HG03565 (cell line): Measurements from ENCODE around the gene SIX3.

ENCODE experiments used
- ATAC-seq: cut with Tn5 transposase; IDR thresholded peaks from one replicate; pipeline ENCODE4 v1.9.1; 2021; ENCODE audit warnings: mild to moderate bottlenecking, moderate library complexity; ENCODE audit not compliant: unreplicated experiment

The SIX3 gene

DNA sequence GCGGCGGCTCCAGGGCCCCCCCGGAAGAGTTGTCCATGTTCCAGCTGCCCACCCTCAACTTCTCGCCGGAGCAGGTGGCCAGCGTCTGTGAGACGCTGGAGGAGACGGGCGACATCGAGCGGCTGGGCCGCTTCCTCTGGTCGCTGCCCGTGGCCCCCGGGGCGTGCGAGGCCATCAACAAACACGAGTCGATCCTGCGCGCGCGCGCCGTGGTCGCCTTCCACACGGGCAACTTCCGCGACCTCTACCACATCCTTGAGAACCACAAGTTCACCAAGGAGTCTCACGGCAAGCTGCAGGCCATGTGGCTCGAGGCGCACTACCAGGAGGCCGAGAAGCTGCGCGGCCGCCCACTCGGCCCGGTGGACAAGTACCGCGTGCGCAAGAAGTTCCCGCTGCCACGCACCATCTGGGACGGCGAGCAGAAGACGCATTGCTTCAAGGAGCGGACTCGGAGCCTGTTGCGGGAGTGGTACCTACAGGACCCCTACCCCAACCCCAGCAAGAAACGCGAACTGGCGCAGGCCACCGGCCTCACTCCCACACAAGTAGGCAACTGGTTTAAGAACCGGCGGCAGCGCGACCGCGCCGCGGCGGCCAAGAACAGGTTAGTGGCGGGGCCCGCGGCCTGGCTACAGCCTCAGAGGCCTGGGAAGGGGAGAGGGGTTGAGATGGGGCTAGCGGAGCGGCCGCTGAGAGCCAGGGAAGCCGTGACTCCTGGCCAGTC, 965 bp downstream of the SIX3 start:
- no peak for ATAC-seq

DNA sequence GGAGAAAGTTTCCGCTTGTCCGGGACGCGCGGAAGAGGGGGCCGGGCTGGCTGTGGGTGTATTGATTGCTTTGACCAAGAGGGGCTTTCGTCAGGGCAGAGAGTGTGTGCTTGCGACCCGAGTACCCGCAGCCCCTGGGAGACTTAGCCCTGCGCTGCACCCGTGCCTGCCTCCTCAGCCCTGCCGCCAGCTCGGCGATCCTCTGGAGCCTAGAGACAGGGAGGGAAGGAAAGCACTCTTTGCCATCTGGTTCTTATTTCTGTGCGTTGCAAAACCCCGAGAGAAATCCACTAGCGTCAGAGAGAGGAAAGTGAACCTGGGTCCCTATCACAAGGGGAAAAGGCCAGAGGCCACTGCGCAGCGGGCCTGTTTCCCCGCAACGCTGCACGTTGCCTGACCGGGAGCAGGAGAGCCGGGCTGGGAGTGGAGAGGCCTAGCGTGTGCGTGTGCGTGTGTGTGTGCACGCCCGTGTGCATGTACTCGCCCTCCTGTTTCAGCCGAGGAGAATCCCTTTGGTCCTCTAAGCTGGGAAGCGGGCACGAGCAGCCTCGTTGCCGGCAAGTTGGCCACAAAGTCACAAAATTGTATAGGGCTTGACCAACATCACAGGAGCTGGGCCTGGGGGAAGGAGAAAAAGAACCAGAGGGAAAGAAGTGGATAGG, 1.7 kb downstream of the SIX3 start:
- no peak for ATAC-seq

DNA sequence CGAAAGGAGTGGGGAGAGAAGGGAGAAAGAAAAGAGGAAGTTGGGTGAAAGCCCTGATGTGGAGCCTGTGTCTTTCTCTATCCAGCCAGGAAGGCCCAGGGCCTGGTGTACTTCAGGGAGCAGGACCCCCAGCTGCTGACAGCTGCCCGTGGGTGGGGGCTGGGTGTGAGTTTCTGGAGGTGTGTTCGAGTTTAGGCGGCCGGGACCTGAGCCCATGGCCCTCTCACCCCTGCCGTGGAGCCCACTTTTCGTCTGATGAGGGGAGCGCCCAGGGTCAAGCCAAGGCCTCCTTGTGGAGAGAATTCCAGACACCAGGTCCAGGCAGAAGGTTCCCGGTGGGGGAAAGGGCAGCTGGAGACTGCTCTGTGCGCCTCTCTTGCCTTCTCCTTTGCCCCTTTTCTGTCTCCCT, 2.2 kb downstream of the SIX3 start:
- no peak for ATAC-seq

DNA sequence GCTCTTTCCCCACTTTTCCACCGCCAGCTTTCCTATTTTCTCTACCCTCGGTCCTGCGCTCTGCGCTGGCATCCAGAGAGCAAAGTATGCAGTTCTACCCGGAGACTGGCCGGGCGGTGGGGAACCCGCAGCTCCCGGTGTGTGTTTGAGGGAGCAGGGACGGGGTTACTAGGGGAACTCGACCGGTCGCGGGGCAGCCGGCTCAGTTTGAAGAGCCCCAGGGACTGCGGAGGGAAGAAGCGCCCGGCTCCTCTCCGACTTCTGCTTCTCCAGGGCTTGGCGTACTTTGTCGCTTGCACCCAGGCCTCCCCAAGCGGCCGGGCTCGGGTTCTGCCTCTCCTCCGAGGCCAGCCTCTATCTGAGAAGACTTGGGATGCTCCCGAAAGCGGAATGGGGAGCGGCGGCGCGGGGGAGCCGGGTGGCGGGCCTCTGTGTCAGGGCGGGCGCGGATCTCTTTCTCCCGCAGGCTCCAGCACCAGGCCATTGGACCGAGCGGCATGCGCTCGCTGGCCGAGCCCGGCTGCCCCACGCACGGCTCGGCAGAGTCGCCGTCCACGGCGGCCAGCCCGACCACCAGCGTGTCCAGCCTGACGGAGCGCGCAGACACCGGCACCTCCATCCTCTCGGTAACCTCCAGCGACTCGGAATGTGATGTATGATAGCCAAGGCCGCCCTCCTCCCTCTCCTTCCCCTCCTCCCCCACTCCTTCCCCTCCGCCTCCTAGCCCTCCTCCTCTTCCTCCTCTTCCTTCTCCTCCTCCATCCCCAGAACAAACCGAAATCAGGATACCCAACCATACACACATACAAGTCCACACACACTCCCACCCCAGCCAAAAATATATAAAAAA, 2.8 kb downstream of the SIX3 start:
- ATAC-seq: no peak

DNA sequence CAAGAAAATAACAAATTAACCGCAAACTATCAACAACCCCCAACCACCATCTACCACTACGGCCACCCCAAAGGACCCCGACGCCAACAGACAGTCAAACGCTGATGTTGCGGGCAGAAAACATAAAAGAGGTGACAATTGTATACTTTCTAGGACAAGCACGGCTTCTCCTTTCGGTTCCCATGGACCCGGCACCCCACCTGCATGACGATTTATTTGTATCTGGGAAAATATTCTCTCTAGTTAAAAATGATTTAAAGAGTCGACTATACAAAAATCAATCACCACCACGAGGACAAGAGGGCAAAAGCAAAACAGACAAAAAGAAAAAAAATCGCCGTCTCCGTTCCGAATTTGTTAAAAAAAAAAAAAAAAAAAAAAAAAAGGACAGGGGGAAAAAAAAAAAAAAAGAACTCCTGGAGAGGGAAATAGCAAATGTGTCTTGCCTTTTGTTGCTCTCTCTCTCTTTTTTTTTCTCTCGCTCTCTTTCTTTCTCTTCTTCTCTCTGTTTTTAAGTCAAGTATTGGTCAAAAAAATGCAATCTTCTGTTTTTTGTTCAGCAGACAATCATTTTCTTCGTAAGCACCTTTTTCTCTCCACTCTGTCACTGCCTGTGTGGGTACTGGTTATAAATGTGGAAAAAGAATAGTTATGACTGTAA, 3.6 kb downstream of the SIX3 start:
- no peak for ATAC-seq

DNA sequence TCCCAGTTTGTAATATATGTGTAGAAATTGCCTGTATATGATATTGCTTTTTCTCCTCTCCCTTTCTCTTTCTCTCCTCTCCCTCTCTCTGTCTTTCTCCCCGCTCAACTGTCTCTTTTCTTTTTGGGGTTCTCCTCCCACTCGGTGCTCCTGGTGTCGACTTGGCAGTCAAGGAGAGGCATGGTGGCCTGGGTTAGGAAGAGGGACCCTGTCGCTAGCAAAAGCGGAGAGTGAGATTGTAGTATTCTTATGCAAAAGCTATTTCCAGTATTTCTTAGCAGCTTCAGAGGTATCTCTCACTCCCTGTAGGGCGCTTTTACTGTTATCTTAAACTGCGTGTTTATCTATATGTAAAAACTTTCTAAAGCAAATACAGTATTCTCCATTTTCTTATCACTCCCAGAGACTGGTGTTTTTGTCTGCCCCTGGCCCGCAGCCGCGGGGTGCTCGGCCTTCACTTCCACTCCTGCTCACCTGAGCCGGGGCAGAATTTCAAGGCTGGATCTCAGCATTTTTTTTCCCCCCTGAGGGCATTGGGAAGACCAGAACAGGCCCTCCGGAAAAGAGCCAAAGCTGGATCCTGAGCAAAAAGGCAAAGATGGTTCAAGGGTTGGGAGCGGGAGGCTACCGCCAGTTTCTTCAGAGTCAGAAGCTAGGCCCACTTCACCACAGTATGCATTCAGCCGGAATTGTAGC, 4.3 kb downstream of the SIX3 start:
- no peak for ATAC-seq

DNA sequence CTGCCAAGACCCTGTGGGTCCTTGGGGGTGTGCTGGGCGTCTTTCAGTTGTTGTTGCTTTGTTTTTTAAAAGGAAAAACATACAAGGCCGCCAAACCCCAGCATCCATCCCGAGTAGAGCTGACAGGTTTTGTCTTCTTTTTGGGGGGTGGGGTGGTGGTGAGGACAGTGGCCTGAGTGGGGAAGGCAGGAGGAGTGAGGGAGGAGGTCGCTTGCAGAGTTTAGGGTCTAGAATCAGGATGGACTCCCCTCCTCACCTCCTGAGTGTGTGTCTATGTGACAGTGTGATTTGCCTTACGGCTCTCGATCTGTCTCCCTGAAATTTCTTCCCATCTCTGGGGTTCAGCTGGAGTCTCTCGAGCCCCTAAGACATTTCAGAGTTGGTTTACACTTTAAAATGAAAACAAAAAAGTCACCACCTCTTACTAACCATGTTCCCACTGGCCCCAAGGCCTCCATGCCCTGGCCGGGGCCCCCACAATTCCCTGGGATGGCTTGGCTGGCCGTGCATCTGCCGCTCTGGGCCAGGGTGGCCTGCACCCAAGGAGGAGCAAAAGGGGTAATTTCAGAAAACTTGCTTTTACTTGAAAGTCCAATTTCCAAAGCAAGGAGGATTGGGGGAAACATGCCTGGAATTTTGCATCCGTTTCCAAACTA, 5.0 kb downstream of the SIX3 start:
- ATAC-seq: no peak

DNA sequence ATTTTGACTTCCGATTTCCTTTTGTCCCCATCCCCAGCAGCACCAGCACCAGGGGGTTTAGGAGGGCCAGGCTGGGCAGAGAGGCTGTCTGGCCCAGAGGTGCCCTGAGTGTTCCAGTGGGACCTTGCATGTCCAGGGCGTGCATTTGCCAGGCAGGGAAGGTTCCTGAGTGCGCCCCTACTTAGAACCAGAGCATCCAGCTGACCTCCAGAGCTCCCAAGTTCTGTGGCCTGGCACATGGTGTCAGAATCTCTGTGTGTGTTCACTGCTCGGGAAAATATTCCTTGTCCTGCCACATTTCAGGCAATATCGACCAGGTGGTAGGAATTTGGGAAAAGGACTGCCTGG, 5.5 kb downstream of the SIX3 start:
- no peak for ATAC-seq

DNA sequence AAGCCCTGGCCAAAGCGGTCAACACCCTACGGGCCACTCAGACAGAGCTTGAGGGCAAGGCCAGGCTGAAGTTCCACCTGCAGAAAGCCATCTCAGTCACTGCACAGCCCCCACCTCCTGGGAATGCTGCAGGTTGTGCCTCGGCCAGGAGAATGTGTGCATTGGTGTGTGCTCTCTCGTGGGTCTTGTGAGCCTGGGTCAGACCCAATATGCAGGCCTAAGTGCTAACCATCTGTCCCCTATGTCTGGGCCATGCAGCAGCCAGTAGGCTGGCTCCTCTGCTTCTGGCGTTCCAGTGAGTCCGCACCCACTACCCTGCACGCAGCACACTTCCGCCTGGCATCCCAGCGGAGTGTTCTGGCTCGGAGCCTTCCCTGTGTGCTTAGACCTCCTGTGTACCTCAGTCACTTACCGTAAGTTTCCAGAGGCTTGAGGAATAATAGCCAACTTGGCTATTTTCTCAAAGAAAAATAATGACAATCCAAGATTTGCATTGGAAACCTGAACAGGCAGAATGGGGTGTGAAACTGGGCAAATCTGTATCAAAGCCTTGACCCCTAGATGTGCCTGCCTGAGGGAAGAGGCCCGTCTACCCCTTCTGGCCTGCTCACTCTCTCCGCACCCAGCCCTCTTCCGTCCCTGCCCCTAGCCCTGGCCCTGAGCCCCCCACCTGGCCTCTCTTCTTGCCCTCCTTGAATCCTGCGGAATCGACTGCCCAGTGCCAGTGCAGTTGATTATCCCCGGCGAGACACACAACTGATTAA, 7.2 kb downstream of the SIX3 start:
- ATAC-seq: no peak

DNA sequence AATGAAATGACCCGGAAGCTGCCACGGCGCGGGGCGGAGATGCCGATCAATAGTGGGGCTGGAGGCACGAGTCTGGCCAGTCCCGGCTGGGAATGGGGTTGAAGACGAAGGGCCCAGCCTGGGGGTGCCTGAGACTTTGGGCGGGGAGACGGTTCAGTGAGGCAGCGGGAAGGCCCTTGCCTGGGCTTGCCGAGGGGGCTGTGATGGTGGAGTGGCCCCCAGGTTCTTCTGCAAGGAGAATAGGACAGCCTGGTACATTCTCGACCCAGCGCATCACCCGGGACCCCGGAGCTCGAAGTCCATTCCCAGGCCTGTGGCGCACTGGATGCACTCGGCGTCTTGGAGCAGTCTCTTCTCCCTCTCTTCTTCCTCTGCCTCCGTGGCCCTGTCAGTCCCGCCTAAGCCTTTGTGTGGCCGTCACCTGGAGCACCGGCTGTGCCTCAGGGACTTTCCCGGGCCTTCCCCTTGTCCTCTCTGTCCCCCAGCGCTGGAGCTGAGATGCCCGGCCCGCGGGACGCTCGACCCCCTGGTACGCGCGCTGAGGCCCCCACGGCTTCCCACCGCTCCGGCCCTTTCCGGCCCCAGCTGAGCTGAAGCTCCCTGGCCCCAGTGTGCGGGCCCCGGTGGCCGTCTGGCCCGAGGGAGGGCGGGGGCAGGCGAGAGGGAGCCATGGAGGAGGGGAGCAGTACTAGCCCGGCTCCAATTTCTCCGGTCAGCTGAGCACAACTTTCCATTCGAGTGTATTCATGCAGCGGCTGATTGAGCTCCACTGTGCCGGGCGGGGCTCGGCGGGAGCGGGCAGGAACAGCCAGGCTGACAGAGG, 8.0 kb downstream of the SIX3 start:
- no peak for ATAC-seq

DNA sequence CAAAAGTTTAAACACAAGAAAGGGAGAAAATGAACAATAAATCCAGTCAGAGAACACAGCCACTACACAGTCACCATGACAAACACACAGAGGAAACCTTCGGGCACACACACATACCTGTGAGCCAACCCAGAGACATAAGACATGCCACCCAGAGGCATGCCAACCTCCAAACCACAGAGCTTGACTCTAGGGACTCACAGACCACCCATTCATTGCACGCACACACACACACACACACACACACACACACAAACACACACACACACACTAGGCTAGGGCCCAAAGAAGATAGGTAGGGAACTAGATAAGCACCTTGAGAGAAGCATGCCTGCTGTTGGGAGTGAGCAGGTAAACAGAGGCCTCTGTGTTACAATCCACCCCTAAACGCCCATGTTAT, 9.1 kb downstream of the SIX3 start:
- no peak for ATAC-seq

DNA sequence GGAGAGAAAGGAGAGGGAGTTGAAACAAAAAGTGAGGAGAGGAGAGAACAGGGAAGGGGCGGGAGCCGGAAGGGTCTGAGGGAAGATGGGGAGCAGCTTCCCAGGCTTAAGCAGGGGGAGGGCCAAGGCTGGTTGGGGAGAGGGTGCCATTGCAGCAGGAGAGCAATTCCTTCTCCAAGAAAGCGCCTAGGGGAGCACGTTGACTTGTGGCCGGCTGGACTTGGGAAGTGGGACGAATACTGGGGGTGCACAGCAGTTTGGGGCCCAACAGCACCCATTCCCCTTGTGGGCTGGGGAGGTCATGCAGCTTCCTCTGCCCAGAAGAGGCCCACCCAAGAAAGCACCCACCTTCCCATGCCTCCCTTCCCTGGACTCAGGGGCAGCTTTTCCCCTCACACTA, 9.6 kb downstream of the SIX3 start:
- ATAC-seq: no peak

DNA sequence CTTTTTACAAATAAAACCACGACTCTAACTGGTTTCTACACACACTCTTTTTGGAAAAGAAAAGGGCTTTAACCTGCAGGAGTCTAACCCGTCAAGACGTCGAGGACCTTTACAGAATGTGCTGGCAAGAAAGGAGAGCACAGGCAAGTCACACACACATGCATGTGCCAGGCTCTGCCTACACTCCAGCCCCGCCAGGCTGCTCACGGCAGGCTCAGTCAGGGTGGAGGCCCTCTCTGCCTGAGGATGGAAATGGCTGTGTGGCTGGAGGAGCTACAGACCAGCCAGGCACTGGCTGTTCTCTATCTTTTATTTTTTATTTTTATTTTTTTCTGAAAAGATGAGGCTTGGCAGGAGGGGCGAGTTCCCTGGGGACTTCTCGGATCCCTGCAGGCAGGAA, 10.2 kb downstream of the SIX3 start:
- no peak for ATAC-seq

DNA sequence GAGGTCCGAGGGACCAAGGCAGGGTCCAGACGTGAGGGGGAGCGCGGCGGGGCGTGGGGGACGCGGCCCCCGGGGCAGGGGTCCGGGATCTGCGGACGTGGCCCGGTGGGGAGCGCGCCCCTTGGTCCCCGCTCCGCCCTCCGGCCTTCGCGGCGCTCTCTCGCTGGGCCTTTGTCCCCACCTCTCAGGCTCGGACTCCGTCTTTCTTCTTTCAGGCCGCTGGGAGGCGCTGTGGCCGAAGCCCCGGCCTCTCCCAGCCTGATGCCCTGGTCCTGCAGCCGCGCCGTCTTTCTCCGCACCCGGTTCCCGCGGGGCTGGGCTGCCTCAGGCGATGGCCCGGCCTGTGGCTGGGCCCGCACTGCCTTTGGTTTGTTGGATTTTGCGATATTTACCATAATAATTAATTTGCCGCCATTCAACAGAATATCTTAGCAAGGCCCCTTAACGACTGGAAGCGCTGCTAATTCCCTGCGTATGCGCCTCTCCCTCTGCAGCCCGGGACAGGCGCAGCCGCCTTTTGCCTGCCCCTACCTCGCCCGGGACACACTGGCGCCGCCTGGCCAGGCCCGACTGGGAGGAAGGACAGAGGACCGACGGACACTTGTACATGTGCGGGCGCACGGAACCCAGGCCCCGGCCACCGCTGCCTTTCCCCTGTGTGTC, 10.8 kb downstream of the SIX3 start:
- ATAC-seq: peak; percentile 37

DNA sequence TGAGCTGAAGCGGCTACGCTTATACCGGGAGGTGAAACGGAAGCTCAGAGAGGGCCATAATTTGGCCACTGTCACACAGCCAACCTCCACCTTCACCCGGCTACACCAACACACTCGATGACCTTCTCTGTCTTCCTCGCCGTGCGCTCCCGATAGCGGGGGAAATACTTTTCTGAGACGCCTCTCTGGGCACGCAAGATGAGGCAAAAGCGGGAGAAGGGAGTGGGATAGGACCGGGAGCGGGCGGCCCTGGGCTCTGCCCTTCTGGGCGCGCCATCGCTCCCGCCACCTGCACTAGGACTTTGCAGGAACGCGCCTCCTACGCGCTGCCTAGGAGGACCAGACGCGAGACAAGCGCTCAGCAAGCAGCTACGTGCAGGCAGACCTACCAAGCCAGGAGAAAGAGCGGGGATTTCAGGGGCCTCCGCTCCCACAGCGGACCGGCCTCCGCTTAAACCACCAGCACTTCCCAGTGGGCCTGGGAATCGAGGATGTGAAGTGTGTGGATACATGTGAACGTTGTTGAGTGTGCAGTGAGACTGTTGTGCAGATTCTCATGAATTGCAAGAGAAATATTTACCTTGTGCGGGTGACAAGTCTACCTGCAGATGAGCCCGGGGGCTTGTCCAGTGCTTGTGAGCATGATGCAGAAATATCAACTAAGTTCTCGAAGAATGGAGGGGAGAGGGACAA, 11.4 kb downstream of the SIX3 start:
- no peak for ATAC-seq

DNA sequence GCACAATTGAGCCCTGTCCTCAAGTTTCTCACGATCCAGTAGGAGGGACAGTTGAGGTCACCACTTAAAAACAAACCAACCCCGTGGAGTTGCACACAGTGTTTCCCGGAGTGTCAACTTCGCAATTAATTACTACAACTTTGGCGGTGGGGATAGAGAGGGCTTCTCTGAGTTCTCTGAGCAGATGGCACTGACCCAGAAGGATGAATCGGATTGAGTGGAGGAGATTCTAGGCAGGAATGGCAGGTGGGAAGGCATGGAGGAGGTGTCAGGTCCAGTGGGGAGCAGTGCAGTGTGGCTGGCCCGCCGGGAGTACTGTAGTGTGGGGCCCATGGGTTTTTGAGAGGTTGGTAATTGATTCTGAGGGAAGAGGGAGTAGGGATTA, 12.0 kb downstream of the SIX3 start:
- no peak for ATAC-seq

DNA sequence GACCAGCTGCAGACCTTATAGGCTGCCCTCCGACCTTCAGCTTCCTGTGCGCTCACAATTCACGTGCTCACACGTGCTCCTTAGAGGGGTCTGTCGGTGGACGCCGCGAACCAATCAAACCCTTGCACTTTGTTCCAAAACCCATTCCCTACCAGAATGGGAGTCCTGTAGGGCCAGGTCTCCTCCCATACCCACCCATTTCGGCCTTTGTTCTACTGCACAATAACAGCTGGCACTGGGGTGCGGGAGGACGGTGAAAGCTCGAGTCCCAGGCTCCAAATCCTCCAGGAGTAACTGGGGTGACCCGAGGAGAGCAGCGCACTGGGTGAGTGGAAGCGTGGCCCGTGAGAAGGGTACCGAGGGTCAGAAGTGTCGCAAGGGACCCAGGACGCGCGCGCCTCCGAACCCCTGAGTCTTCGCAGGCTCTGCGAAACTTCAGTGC, 13.0 kb downstream of the SIX3 start:
- no peak for ATAC-seq
